IMR-90 (cell line): ENCODE measurements around the gene CXCL8. TPM values are rescaled to one million over a fixed set of nuclear protein-coding genes. Genes with fewer than 3 reads are reported as not detected.
A peak's percentile ranks its signal among the peaks of the same experiment; 100 is the strongest.

ENCODE experiments used
- ATAC-seq: fragments of 200-7000 bp; cut with Tn5 transposase; 2 replicates; pipeline ENCODE4 v1.9.1; 2020; ENCODE audit warnings: low read depth, mild to moderate bottlenecking, moderate library complexity
- BruUV-seq: library from RNA; stranded (reverse); fragments of 400-500 nt; replicated peaks from 2 replicates; lab custom pipeline; 2021; lab: Mats Ljungman, UMichigan
- CTCF ChIA-PET: fragments of 300-600 bp; formaldehyde crosslinking; extraction: SDS; loops from one replicate; lab custom pipeline; 2021; ENCODE audit warnings: antibody characterized with exemption; lab: Yijun Ruan, JAX
- POLR2A ChIA-PET: fragments of 300-600 bp; sonication (Branson Sonifier 250); formaldehyde crosslinking; loops from one replicate; lab custom pipeline; 2022; ENCODE audit warnings: antibody characterized with exemption; ENCODE audit not compliant: unreplicated experiment; lab: Charles Lee
- DNase-seq: peaks from one replicate; pipeline ENCODE4 v3.0.0; 2013
- H2AFZ ChIP-seq: replicated peaks from 2 replicates; pipeline ENCODE3; 2013; ENCODE audit warnings: low read length, mild to moderate bottlenecking; ENCODE audit not compliant: poor library complexity
- H2AK5ac ChIP-seq: 2 replicates; pipeline ENCODE4 v1.6.1; 2013; ENCODE audit warnings: low read depth, low read length, inconsistent platforms
- H2AK9ac ChIP-seq: replicated peaks from 2 replicates; pipeline ENCODE3; 2013; ENCODE audit warnings: mild to moderate bottlenecking, low read depth, low read length, moderate library complexity; ENCODE audit not compliant: poor library complexity
- H2BK120ac ChIP-seq: 2 replicates; pipeline ENCODE4 v1.6.1; 2013; ENCODE audit warnings: low read depth, low read length, inconsistent platforms
- H2BK15ac ChIP-seq: 3 replicates; pipeline ENCODE4 v1.6.1; 2013; ENCODE audit warnings: low read depth, low read length, inconsistent platforms
- H2BK20ac ChIP-seq: 2 replicates; pipeline ENCODE4 v1.6.1; 2013; ENCODE audit warnings: low read depth, mild to moderate bottlenecking, inconsistent platforms, low read length, moderate library complexity
- H2BK5ac ChIP-seq: 2 replicates; pipeline ENCODE4 v1.6.1; 2013; ENCODE audit warnings: mild to moderate bottlenecking, low read depth, low read length, inconsistent platforms; ENCODE audit not compliant: poor library complexity, severe bottlenecking
- H3K14ac ChIP-seq: replicated peaks from 2 replicates; pipeline ENCODE4 v1.6.1; 2013; ENCODE audit warnings: low read depth, low read length, inconsistent platforms
- H3K18ac ChIP-seq: 2 replicates; pipeline ENCODE4 v1.6.1; 2013; ENCODE audit warnings: low read depth, low read length, control low read depth
- H3K23ac ChIP-seq: 2 replicates; pipeline ENCODE4 v1.6.1; 2013; ENCODE audit warnings: low read depth, low read length, inconsistent platforms
- H3K27ac ChIP-seq: 2 replicates; pipeline ENCODE4 v1.5.1; 2013; ENCODE audit warnings: mild to moderate bottlenecking, control low read depth, low read length; ENCODE audit not compliant: insufficient read depth
- H3K27me3 ChIP-seq: 2 replicates; pipeline ENCODE4 v1.6.1; 2013; ENCODE audit warnings: low read length; ENCODE audit not compliant: control insufficient read depth, insufficient read depth
- H3K36me3 ChIP-seq: 2 replicates; pipeline ENCODE4 v1.6.1; 2013; ENCODE audit warnings: low read length, mixed read lengths; ENCODE audit not compliant: control insufficient read depth, insufficient read depth
- H3K4ac ChIP-seq: 2 replicates; pipeline ENCODE4 v1.6.1; 2013; ENCODE audit warnings: low read depth, low read length, inconsistent platforms
- H3K4me1 ChIP-seq: 2 replicates; pipeline ENCODE4 v1.6.1; 2013; ENCODE audit warnings: low read length, mixed read lengths; ENCODE audit not compliant: control insufficient read depth, insufficient read depth
- H3K4me2 ChIP-seq: 2 replicates; pipeline ENCODE4 v1.6.1; 2013; ENCODE audit warnings: low read depth, mild to moderate bottlenecking, control low read depth, low read length, moderate library complexity
- H3K4me3 ChIP-seq: 2 replicates; pipeline ENCODE4 v1.5.1; 2013; ENCODE audit warnings: low read depth, mild to moderate bottlenecking, control low read depth, low read length, moderate library complexity; ENCODE audit not compliant: insufficient read depth
- H3K56ac ChIP-seq: 2 replicates; pipeline ENCODE4 v1.6.1; 2013; ENCODE audit warnings: low read length, inconsistent platforms; ENCODE audit not compliant: insufficient read depth; ENCODE audit errors: extremely low read depth
- H3K79me1 ChIP-seq, 2 experiments: 2 replicates each; pipeline ENCODE4 v1.6.1; 2013; ENCODE audit warnings: low read length in 2 of 2, inconsistent platforms in 1 of 2, low read depth in 1 of 2
- H3K9ac ChIP-seq: 2 replicates; pipeline ENCODE4 v1.6.1; 2013; ENCODE audit warnings: low read depth, low read length, control low read depth
- H3K9me1 ChIP-seq: 2 replicates; pipeline ENCODE4 v1.6.1; 2013; ENCODE audit warnings: low read length, inconsistent platforms; ENCODE audit not compliant: insufficient read depth
- H3K9me3 ChIP-seq: 2 replicates; pipeline ENCODE4 v1.6.1; 2013; ENCODE audit warnings: low read length; ENCODE audit not compliant: control insufficient read depth, insufficient read depth
- H4K20me1 ChIP-seq: 2 replicates; pipeline ENCODE4 v1.6.1; 2013; ENCODE audit warnings: low read length, inconsistent platforms; ENCODE audit not compliant: insufficient read depth
- H4K5ac ChIP-seq: 2 replicates; pipeline ENCODE4 v1.6.1; 2013; ENCODE audit warnings: mild to moderate bottlenecking, low read depth, low read length, control low read depth
- H4K8ac ChIP-seq, 2 experiments: 2 replicates each; pipeline ENCODE4 v1.6.1; 2013; ENCODE audit warnings: low read depth in 2 of 2, low read length in 2 of 2, control low read depth in 1 of 2, inconsistent platforms in 1 of 2
- H4K91ac ChIP-seq: 2 replicates; pipeline ENCODE4 v1.6.1; 2013; ENCODE audit warnings: low read depth, low read length, inconsistent platforms; ENCODE audit not compliant: insufficient read depth
- BHLHE40 ChIP-seq: fragments of 150-350 bp; IDR thresholded peaks from 2 replicates; pipeline ENCODE4 v1.6.1; 2016; ENCODE audit warnings: mild to moderate bottlenecking, low read depth, low read length
- CEBPB ChIP-seq: IDR thresholded peaks from 2 replicates; pipeline ENCODE4 v1.6.1; 2012; ENCODE audit warnings: low read depth, low read length, improper control_type of control experiment
- CHD1 ChIP-seq: IDR thresholded peaks from 2 replicates; pipeline ENCODE4 v1.6.1; 2012; ENCODE audit warnings: low read depth, low read length, improper control_type of control experiment
- CTCF ChIP-seq: conservative IDR thresholded peaks from 2 replicates; pipeline ENCODE4 v1.5.1; 2012; ENCODE audit warnings: mild to moderate bottlenecking, low read depth, low read length, improper control_type of control experiment
- ELK1 ChIP-seq: fragments of 150-350 bp; IDR thresholded peaks from 2 replicates; pipeline ENCODE4 v1.6.1; 2016; ENCODE audit warnings: low read depth, mild to moderate bottlenecking, low read length, moderate library complexity, borderline replicate concordance
- FOS ChIP-seq: fragments of 150-350 bp; IDR thresholded peaks from 2 replicates; pipeline ENCODE4 v1.6.1; 2016; ENCODE audit warnings: low read depth, low read length
- MAFK ChIP-seq: IDR thresholded peaks from 2 replicates; pipeline ENCODE4 v1.6.1; 2012; ENCODE audit warnings: low read depth, low read length, improper control_type of control experiment
- MAZ ChIP-seq: IDR thresholded peaks from 2 replicates; pipeline ENCODE4 v1.6.1; 2012; ENCODE audit warnings: low read depth, mild to moderate bottlenecking, low read length, improper control_type of control experiment, moderate library complexity, borderline replicate concordance
- MXI1 ChIP-seq: IDR thresholded peaks from 2 replicates; pipeline ENCODE4 v1.6.1; 2012; ENCODE audit warnings: low read depth, mild to moderate bottlenecking, low read length, moderate library complexity, borderline replicate concordance
- NFE2L2 ChIP-seq: fragments of 150-350 bp; IDR thresholded peaks from 2 replicates; pipeline ENCODE4 v1.6.1; 2016; ENCODE audit warnings: low read depth, mild to moderate bottlenecking, low read length
- POLR2A ChIP-seq: IDR thresholded peaks from 2 replicates; pipeline ENCODE4 v1.6.1; 2012; ENCODE audit warnings: mild to moderate bottlenecking, low read depth, low read length
- RAD21 ChIP-seq: IDR thresholded peaks from 2 replicates; pipeline ENCODE4 v1.6.1; 2012; ENCODE audit warnings: low read length, improper control_type of control experiment
- RCOR1 ChIP-seq: IDR thresholded peaks from 2 replicates; pipeline ENCODE4 v1.6.1; 2012; ENCODE audit warnings: mild to moderate bottlenecking, low read length, improper control_type of control experiment; ENCODE audit not compliant: insufficient replicate concordance
- RFX5 ChIP-seq: IDR thresholded peaks from 2 replicates; pipeline ENCODE4 v1.8.0; 2012; ENCODE audit warnings: low read depth, mild to moderate bottlenecking, low read length, moderate library complexity
- SMC3 ChIP-seq: fragments of 150-350 bp; IDR thresholded peaks from 2 replicates; pipeline ENCODE4 v1.6.1; 2016; ENCODE audit warnings: low read depth, mild to moderate bottlenecking, antibody characterized with exemption, low read length, moderate library complexity
- USF2 ChIP-seq: fragments of 150-350 bp; IDR thresholded peaks from 2 replicates; pipeline ENCODE4 v1.6.1; 2017; ENCODE audit warnings: mild to moderate bottlenecking, antibody characterized with exemption, low read length, low read depth
- WGBS, 2 experiments: methylation state at CpG; one replicate each; pipeline versions ENCODE4 v1.1.5 to v1.1.7; 2013; ENCODE audit warnings: missing lambda C conversion rate in 2 of 2; ENCODE audit not compliant: insufficient read length in 1 of 2; ENCODE audit errors: extremely low coverage in 2 of 2; 5-methylcytosine and 5-hydroxymethylcytosine counted together
- dilution Hi-C: fragments of 300-500 bp; cut with HindIII; formaldehyde crosslinking; loops from one replicate; pipeline ENCODE4 v1.14.3; 2018; ENCODE audit warnings: low sequenced_read_pairs; ENCODE audit not compliant: unreplicated experiment
- in situ Hi-C: fragments of 300-500 bp; cut with MboI; formaldehyde crosslinking; loops from 3 replicates; pipeline ENCODE4 v1.14.3; 2019; ENCODE audit warnings: low sequenced_read_pairs, inconsistent platforms, mixed read lengths
- intact Hi-C: fragments of 100-400 bp; cut with micrococcal nuclease; formaldehyde crosslinking; loops from 2 replicates; pipeline ENCODE4 v1.10.0; 2022
- polyA plus RNA-seq, 3 experiments: library from polyadenylated mRNA; depleted of rRNA; stranded (reverse); fragments of >200 nt; gene quantifications; 2 replicates each; pipeline ENCODE4 v1.2.3, GENCODE V29; 2012; ENCODE audit warnings: low replicate concordance in 1 of 3
- total RNA-seq: library from RNA; depleted of rRNA; stranded (reverse); fragments of >200 nt; gene quantifications from 2 replicates; pipeline ENCODE4 v1.2.3, GENCODE V29; 2012

Gene CXCL8
- total and polyA plus RNA-seq, 2 of the 4 experiments (the other 2 are of a cell fraction): 2.2 to 2.7 TPM

GRCh38 chr4:73711989-73712388 is 28.4 kb upstream of the CXCL8 start:
- no TSS peak for BruUV-seq
- CTCF ChIA-PET: interaction anchor here (1.6 kb wide), 1 partner anchor 18 kb away, joined by 5 read pairs; no protein-coding TSS in a partner anchor

More at GRCh38 chr4:73711989-73712388, 28.4 kb upstream of the CXCL8 start:
- no peak overlapping the region for H3K4me3 ChIP-seq
- no peak overlapping the region for H4K5ac ChIP-seq
- no peak overlapping the region for H2BK120ac ChIP-seq
- H4K20me1 ChIP-seq: no peaks in the 10 kb centered on the region
- POLR2A ChIA-PET: no interaction called here
- no peak overlapping the region for H2AK9ac ChIP-seq
- in situ Hi-C loops: loop anchor here (25.0 kb wide), 1 partner anchor 925 kb away; no protein-coding TSS in a partner anchor
- H3K23ac ChIP-seq: no peak overlapping the region
- H3K14ac ChIP-seq: no peak overlapping the region
- no peak for ATAC-seq
- no peaks in the 10 kb centered on the region for H3K9me3 ChIP-seq
- intact Hi-C loops: no loop called here
- WGBS, 2 experiments: no CpG with 5 or more reads among the region's 2 CpGs
- no peak overlapping the region for H4K91ac ChIP-seq
- TF ChIP-seq USF2 (no peak), CTCF (no peak), CEBPB (no peak), MAFK (no peak), ELK1 (no peak), BHLHE40 (no peak), NFE2L2 (no peak), MAZ (no peak), MXI1 (no peak), SMC3 (no peak), POLR2A (no peak), RFX5 (no peak), RCOR1 (no peak), RAD21 (no peak), FOS (no peak), CHD1 (no peak)
- no peak overlapping the region for H3K18ac ChIP-seq
- no peak overlapping the region for H4K8ac ChIP-seq
- no peaks in the 10 kb centered on the region; the same call in 1 of the 2 replicates for H3K27me3 ChIP-seq
- H2BK15ac ChIP-seq: no peak overlapping the region
- peaks cover 6% of the 10 kb centered on the region for H3K4me1 ChIP-seq
- no peak overlapping the region for H3K27ac ChIP-seq
- no peak overlapping the region for H3K4ac ChIP-seq
- no peak overlapping the region for H2AFZ ChIP-seq
- no peak overlapping the region for H2BK5ac ChIP-seq
- H3K79me1 ChIP-seq: no peaks in the 10 kb centered on the region
- no peak overlapping the region for H3K4me2 ChIP-seq
- no peaks in the 10 kb centered on the region for H3K36me3 ChIP-seq
- H3K9me1 ChIP-seq: peaks cover 4% of the 10 kb centered on the region
- H2AK5ac ChIP-seq: no peak overlapping the region
- dilution Hi-C loops: no loop called here
- no peak overlapping the region for H3K9ac ChIP-seq
- no peak overlapping the region for H3K56ac ChIP-seq
- peak overlapping the region; percentile 22; the same call in 1 of the 2 replicates for H2BK20ac ChIP-seq
- DNase-seq: no peak
